Osteoblast (primary cell): ENCODE data around the gene POLR3GL. TPM values are rescaled to one million over a fixed set of nuclear protein-coding genes. Genes with fewer than 3 reads are reported as not detected.

Experiments used
- DNase-seq: peaks from one replicate; pipeline ENCODE4 v3.0.0; 2011; ENCODE audit warnings: low spot score, mixed read lengths; ENCODE audit not compliant: insufficient read length; ENCODE audit errors: missing footprints
- H2AFZ ChIP-seq: 2 replicates; pipeline ENCODE4 v1.6.0; 2011; ENCODE audit warnings: mild to moderate bottlenecking, low read length
- H3K27ac ChIP-seq: 2 replicates; pipeline ENCODE4 v1.5.1; 2011; ENCODE audit warnings: mild to moderate bottlenecking, low read depth, low read length, moderate library complexity
- H3K27me3 ChIP-seq: 2 replicates; pipeline ENCODE4 v1.6.0; 2012; ENCODE audit warnings: mild to moderate bottlenecking, control low read depth, inconsistent platforms, low read length, moderate library complexity; ENCODE audit not compliant: insufficient read depth
- H3K36me3 ChIP-seq: 2 replicates; pipeline ENCODE4 v1.5.1; 2011; ENCODE audit warnings: mild to moderate bottlenecking, low read length, control low read depth, moderate library complexity; ENCODE audit not compliant: insufficient read depth
- H3K4me1 ChIP-seq: 2 replicates; pipeline ENCODE4 v1.5.1; 2011; ENCODE audit warnings: mild to moderate bottlenecking, low read length, control low read depth, moderate library complexity; ENCODE audit not compliant: insufficient read depth
- H3K4me2 ChIP-seq: 2 replicates; pipeline ENCODE4 v1.6.0; 2011; ENCODE audit warnings: mild to moderate bottlenecking, low read length; ENCODE audit not compliant: insufficient read depth
- H3K4me3 ChIP-seq: fragments of 200-600 bp; sonication (generic); 3 replicates; pipeline ENCODE4 v1.5.1; 2012; ENCODE audit warnings: mild to moderate bottlenecking, low read length, inconsistent platforms; ENCODE audit not compliant: insufficient read depth
- H3K79me2 ChIP-seq: 2 replicates; pipeline ENCODE4 v1.6.0; 2012; ENCODE audit warnings: mild to moderate bottlenecking, low read length, control low read depth, inconsistent platforms; ENCODE audit not compliant: insufficient read depth
- H3K9me3 ChIP-seq: 2 replicates; pipeline ENCODE4 v1.5.1; 2011; ENCODE audit warnings: low read depth, low read length, control low read depth
- H4K20me1 ChIP-seq: 2 replicates; pipeline ENCODE4 v1.6.0; 2012; ENCODE audit warnings: mild to moderate bottlenecking, low read length, control low read depth; ENCODE audit not compliant: insufficient read depth
- total RNA-seq: library from RNA; depleted of rRNA; stranded (reverse); fragments of >200 nt; gene quantifications from 2 replicates; pipeline ENCODE4 v1.2.3, GENCODE V29; 2012
- TF ChIP-seq, protein P1 (sequence below): IDR thresholded peaks from 2 replicates; pipeline ENCODE4 v1.5.1; 2011; ENCODE audit warnings: mild to moderate bottlenecking, low read depth, low read length, moderate library complexity; ENCODE audit errors: extremely low read depth

POLR3GL gene
- total RNA-seq, 1 donor = 9.4 TPM

DNA sequence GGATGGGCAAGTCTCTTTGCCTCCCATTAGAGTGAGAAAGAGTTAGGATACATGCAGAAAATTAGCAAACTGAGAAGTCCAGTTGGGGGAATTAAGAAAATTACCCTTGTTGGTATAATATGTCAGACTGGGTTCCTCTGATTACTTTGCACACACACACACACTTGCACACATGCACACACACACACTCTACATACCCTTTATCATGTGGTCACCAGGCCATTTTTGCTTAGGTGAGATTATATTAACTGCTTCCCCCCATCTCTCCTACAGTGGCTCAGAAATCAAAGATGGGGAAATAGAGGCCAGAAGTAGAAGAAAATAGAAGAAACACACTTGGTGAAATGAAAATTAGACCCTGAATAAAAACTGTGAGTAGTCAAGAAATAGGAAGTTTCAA, 5.8 kb upstream of the POLR3GL start:
- TF ChIP-seq, protein P1, sequence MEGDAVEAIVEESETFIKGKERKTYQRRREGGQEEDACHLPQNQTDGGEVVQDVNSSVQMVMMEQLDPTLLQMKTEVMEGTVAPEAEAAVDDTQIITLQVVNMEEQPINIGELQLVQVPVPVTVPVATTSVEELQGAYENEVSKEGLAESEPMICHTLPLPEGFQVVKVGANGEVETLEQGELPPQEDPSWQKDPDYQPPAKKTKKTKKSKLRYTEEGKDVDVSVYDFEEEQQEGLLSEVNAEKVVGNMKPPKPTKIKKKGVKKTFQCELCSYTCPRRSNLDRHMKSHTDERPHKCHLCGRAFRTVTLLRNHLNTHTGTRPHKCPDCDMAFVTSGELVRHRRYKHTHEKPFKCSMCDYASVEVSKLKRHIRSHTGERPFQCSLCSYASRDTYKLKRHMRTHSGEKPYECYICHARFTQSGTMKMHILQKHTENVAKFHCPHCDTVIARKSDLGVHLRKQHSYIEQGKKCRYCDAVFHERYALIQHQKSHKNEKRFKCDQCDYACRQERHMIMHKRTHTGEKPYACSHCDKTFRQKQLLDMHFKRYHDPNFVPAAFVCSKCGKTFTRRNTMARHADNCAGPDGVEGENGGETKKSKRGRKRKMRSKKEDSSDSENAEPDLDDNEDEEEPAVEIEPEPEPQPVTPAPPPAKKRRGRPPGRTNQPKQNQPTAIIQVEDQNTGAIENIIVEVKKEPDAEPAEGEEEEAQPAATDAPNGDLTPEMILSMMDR = no peak
- H3K4me3 ChIP-seq = no peak overlapping the region
- H3K4me1 ChIP-seq = peaks cover 62% of the 10 kb centered on the region
- no peaks in the 10 kb centered on the region for H3K9me3 ChIP-seq
- no peak overlapping the region for H3K27ac ChIP-seq
- no peak overlapping the region for H3K4me2 ChIP-seq
- no peaks in the 10 kb centered on the region for H3K36me3 ChIP-seq
- no peak overlapping the region for H2AFZ ChIP-seq
- no peak for DNase-seq
- peaks cover 6% of the 10 kb centered on the region for H4K20me1 ChIP-seq
- no peaks in the 10 kb centered on the region for H3K27me3 ChIP-seq
- H3K79me2 ChIP-seq = peaks cover 44% of the 10 kb centered on the region

DNA sequence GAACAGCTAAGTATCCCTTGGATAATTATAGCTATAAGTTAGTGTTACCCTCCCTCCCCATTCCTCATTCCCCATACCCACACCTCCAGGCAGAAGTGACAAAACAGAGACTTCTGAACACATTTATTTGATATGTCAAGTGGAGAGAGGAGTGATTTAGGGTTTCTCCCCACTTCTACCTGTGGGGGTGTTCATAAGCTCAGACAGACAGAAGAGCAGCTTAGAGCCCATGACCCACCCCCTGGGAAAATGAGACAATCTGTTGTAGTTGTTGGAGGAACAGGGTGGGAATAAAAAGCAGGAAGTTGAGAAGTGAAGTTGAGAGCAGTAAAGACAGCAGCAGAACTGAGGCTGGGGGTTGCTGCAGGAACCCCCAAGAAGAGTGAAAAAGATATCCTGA, 5.2 kb upstream of the POLR3GL start:
- TF ChIP-seq, protein P1 = no peak
- no peak overlapping the region for H3K27ac ChIP-seq
- H3K4me2 ChIP-seq = no peak overlapping the region

DNA sequence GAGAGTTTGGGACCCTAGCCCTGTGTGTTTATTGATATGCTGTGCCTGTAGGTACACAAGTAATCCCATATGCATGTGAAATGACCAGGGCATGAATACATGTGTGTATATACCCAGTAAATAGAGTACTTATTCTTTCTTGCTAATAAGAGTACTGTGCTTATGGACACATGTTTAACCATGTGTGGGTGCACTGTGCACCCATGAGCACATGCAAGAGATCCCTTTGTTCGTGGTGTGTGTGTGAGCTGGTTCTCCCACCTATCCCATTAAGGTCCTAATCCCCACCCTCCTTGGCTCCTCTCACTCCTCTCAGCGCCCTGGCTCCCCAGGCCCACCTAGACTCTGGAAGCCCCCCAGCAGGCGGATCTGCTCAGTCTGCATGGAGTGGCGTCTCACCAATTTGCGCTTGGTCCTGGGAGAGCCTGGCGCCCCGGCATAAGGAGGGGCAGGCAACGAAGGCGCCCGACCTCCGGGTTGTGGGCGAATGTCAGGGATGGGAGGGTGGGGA, 4.5 kb upstream of the POLR3GL start:
- Histone ChIP-seq H3K36me3 (no peaks in the 10 kb centered on the region), H3K4me1 (peaks cover 65% of the 10 kb centered on the region), H3K27me3 (no peaks in the 10 kb centered on the region), H3K79me2 (peaks cover 32% of the 10 kb centered on the region), H4K20me1 (peaks cover 5% of the 10 kb centered on the region), H3K4me3 (peak overlapping the region; percentile 89), H3K4me2 (peak overlapping the region; percentile 100), H2AFZ (peak overlapping the region; percentile 90), H3K9me3 (no peaks in the 10 kb centered on the region), H3K27ac (no peak overlapping the region)
- TF ChIP-seq, protein P1 = no peak
- DNase-seq = peak; percentile 49

More for the DNA sequence above, 5.2 kb upstream of the POLR3GL start:
- Histone ChIP-seq H3K36me3 (no peaks in the 10 kb centered on the region), H3K4me3 (no peak overlapping the region), H2AFZ (no peak overlapping the region), H3K79me2 (peaks cover 38% of the 10 kb centered on the region), H3K4me1 (peaks cover 68% of the 10 kb centered on the region), H3K9me3 (no peaks in the 10 kb centered on the region), H4K20me1 (peaks cover 6% of the 10 kb centered on the region), H3K27me3 (no peaks in the 10 kb centered on the region)
- DNase-seq = no peak

DNA sequence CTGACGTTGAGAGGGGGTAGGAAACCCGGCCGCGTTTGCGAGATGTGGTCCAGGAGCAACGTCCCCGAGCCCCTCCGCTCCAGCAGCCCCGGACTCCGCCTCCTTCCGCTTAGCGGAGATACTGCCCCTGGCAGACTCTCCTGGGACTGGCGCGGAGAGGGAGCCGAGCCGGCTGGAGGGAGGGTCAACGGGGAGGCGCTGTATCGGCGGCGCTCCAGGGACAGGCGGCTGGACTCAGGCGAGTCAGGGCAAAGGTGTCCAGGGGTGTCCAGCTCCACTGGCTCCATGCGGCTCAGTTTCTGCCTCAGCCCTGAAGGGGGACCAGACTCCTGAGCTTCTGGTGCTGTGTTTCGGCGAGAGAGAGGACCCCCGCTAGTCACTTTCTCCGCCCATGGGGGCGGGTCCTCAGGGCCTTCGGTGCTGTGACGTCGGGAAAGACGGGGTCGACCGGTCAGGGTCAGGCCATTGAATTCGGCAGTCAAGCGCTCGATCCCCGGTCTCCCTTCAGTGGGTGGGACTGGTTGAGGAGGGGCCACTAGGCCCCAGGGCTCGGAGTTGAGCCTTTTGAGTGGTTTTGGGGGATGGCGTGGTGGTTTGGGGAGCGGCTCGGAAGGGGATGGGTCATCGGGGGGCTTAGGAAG, 3.9 kb upstream of the POLR3GL start:
- no peaks in the 10 kb centered on the region for H4K20me1 ChIP-seq
- no peaks in the 10 kb centered on the region for H3K27me3 ChIP-seq
- no peaks in the 10 kb centered on the region for H3K9me3 ChIP-seq
- peak overlapping the region; percentile 90 for H2AFZ ChIP-seq
- H3K79me2 ChIP-seq = peaks cover 26% of the 10 kb centered on the region
- peak; percentile 96 for DNase-seq
- no peaks in the 10 kb centered on the region for H3K36me3 ChIP-seq
- H3K4me3 ChIP-seq = peak overlapping the region; percentile 89
- peak overlapping the region; percentile 100 for H3K4me2 ChIP-seq
- peaks cover 62% of the 10 kb centered on the region for H3K4me1 ChIP-seq
- TF ChIP-seq, protein P1 = peak; percentile 5
- peak overlapping the region; percentile 4 for H3K27ac ChIP-seq
